Chondrocyte (in vitro differentiated cells): ENCODE results near the gene RAB8A. TPM values are rescaled to one million over a fixed set of nuclear protein-coding genes. Genes with fewer than 3 reads are reported as not detected.

ENCODE experiments used
- DNase-seq: peaks from one replicate; pipeline ENCODE4 v3.0.0; 2021; ENCODE audit warnings: mixed read lengths, low spot score
- H3K27ac Mint-ChIP-seq: one replicate; pipeline ENCODE4 v1.8.0; 2021; ENCODE audit warnings: mild to moderate bottlenecking, moderate library complexity, mixed read lengths; ENCODE audit not compliant: unreplicated experiment
- H3K27me3 Mint-ChIP-seq: 2 replicates; pipeline ENCODE4 v1.8.0; 2021; ENCODE audit warnings: low read depth, mixed read lengths
- H3K36me3 Mint-ChIP-seq: 2 replicates; pipeline ENCODE4 v1.8.0; 2021; ENCODE audit warnings: low read depth, mixed read lengths
- H3K4me1 Mint-ChIP-seq: 2 replicates; pipeline ENCODE4 v1.8.0; 2021; ENCODE audit warnings: low read depth, mild to moderate bottlenecking, mixed read lengths
- H3K4me3 Mint-ChIP-seq: one replicate; pipeline ENCODE4 v1.8.0; 2021; ENCODE audit warnings: mild to moderate bottlenecking, moderate library complexity, mixed read lengths; ENCODE audit not compliant: unreplicated experiment
- H3K9me3 Mint-ChIP-seq: 2 replicates; pipeline ENCODE4 v1.8.0; 2021; ENCODE audit warnings: low read depth, mixed read lengths
- CTCF ChIP-seq: fragments of 200-600 bp; sonication (generic); IDR thresholded peaks from 2 replicates; pipeline ENCODE4 v1.5.0; 2021; ENCODE audit warnings: antibody characterized with exemption, mild to moderate bottlenecking, moderate library complexity
- total RNA-seq: library from RNA; stranded (reverse); gene quantifications from 3 replicates; pipeline ENCODE4 v1.2.1, GENCODE V29; 2021

RAB8A gene
- total RNA-seq, 1 donor from 2014 or later: 65.5 TPM

DNA sequence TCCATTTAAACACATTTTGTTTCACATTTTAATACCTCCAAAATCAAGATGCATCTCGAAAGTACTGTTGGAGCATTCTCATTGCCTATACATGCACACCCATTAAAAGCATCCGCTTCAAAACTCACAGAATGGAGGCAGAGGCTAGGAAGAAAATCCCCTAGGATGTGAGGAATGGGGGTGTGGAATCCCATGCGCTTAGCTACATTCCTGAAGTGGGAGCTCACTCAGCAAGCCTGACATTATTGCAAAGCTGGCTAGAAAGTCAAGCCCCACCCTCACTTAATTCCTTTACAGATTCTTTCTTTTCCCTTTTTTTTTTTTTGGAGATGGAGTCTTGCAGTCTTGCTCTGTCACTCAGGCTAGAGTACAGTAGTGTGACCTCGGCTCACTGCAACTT is 68.9 kb downstream of the RAB8A start:
- Mint-ChIP-seq H3K4me1 (peaks cover 22% of the 10 kb centered on the region), H3K27me3 (no peaks in the 10 kb centered on the region), H3K27ac (peak overlapping the region; percentile 89)

More for the DNA sequence above, 68.9 kb downstream of the RAB8A start:
- TF ChIP-seq CTCF: no peak
- no peaks in the 10 kb centered on the region for H3K36me3 Mint-ChIP-seq
- no peak for DNase-seq
- H3K9me3 Mint-ChIP-seq: no peaks in the 10 kb centered on the region
- H3K4me3 Mint-ChIP-seq: no peak overlapping the region

Other genes with a start within 250 kb of the RAB8A start
- gene CYP4F2, start 213.8 kb upstream of the RAB8A start, total RNA-seq: not detected in 3 replicates
- not detected in 3 replicates for gene CYP4F11, start 177.4 kb upstream of the RAB8A start, total RNA-seq
- gene OR10H4, start 162.9 kb upstream of the RAB8A start, total RNA-seq: not detected in 3 replicates
- 774 to 1,188 TPM (median 1,175 TPM) in 3 replicates for gene TPM4, start 35.4 kb upstream of the RAB8A start, total RNA-seq
- gene HSH2D, start 31.8 kb downstream of the RAB8A start, total RNA-seq: not detected in 3 replicates
- not detected in 3 replicates for gene CIB3, start 61.6 kb downstream of the RAB8A start, total RNA-seq
- gene FAM32A, start 73.5 kb downstream of the RAB8A start, total RNA-seq: 64.9 to 72.4 TPM (median 68.6 TPM) in 3 replicates
- 78.3 to 91.2 TPM (median 81.8 TPM) in 3 replicates for gene AP1M1, start 86.0 kb downstream of the RAB8A start, total RNA-seq
- gene KLF2, start 212.9 kb downstream of the RAB8A start, total RNA-seq: 44.7 to 50.9 TPM (median 49.4 TPM) in 3 replicates